GM12873 (cell line): ENCODE results near the gene CENPV.

Experiments
- TF ChIP-seq, protein P1 (sequence below): IDR thresholded peaks from 2 replicates; pipeline ENCODE4 v1.5.1; 2012; ENCODE audit warnings: low read depth, mild to moderate bottlenecking, moderate library complexity, low read length, control low read depth; ENCODE audit not compliant: insufficient read depth; ENCODE audit errors: missing control alignments

CENPV gene

DNA sequence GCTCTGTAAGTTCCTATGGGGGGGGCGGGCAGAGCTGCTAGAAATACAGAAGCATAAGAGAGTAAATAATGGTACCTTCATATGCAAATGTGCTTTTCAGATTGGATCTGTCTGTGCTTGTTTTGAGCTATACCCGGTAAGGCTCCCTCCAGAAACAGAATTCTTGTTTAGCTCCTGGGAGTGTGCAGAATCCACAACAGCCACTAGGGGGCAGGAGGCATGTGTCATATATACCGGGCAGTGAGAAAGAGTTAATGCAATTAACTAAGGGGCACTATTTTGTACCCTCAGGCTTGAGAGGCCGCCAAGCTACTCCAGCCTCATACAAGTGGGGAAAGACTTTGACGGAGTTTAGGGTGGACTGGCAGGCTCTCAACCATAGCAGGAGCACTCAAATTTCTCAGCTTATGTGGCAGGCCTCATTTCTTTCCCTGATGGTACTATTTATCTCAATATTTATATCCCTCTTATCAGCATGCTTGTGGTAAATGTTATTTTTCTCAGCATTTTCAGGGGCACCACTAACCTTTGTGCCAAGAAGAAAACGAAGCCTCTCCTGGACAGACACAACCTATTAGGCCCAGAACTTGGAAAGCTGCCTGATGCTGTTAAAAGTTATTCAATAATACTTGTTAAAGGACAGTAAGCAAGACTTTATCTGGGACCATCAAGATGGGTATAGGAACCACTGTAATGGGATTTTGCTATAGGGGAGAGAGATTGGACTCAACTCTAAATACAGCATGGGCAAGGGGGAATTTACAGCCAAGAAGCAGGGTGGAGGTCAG lies 10.7 kb upstream of the CENPV start:
- TF ChIP-seq, protein P1, sequence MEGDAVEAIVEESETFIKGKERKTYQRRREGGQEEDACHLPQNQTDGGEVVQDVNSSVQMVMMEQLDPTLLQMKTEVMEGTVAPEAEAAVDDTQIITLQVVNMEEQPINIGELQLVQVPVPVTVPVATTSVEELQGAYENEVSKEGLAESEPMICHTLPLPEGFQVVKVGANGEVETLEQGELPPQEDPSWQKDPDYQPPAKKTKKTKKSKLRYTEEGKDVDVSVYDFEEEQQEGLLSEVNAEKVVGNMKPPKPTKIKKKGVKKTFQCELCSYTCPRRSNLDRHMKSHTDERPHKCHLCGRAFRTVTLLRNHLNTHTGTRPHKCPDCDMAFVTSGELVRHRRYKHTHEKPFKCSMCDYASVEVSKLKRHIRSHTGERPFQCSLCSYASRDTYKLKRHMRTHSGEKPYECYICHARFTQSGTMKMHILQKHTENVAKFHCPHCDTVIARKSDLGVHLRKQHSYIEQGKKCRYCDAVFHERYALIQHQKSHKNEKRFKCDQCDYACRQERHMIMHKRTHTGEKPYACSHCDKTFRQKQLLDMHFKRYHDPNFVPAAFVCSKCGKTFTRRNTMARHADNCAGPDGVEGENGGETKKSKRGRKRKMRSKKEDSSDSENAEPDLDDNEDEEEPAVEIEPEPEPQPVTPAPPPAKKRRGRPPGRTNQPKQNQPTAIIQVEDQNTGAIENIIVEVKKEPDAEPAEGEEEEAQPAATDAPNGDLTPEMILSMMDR = peak; percentile 90

DNA sequence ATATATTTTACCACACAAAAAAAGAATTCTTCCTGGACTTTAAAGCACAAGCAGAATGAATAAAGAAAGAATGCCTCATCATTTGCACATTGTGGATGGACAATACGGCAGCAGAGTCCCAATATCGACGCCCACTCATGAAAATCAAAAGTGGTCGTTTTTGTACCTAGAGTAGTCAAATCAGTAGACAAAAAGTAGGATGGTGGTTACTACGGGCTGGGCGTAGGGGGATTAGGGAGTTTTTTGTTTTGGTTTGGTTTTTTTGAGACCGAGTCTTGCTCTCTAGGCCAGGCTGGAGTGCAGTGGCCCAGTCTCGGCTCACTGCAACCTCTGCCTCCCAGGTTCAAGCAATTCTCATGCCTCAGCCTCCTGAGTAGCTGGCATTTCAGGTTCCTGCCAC lies 8.6 kb upstream of the CENPV start:
- TF ChIP-seq, protein P1 = no peak

DNA sequence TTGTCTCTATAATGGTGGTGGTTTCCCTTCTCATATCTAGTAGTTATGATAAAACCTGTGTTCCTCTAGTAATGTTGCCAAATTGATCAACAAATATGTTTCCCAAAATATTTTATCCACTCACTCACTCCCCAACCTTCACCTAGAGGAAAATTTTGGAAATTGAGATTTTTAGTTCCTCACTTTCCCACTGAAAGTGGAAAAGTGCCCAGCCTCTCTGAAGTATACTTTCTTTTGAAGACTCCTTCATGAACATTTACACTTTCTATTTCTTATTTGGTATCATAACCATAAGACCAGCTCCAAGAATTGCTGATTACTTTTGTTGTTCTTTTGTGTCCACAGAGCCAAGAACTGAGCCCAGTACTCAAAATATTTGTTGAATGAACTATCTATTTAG lies 5.1 kb upstream of the CENPV start:
- TF ChIP-seq, protein P1 = no peak

DNA sequence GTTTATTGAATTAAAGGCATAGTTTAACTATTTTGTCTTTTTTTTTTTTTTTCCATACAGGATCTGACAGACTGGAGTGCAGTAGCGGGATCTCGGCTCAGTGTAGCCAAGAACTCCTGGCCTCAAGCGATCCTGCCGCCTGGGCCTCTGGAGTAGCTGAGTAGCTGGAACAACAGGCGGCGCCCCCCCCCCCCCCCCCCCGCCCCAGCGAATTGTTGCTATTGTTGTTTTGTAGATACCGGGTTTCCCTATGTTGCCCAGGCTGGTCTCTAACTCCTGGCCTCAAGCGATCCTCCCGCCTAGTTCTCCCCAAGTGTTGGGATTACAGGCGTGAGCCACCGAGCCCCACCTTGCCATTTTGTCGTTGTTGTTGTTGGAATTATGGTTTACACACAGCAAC lies 1.3 kb upstream of the CENPV start:
- TF ChIP-seq, protein P1 = no peak

DNA sequence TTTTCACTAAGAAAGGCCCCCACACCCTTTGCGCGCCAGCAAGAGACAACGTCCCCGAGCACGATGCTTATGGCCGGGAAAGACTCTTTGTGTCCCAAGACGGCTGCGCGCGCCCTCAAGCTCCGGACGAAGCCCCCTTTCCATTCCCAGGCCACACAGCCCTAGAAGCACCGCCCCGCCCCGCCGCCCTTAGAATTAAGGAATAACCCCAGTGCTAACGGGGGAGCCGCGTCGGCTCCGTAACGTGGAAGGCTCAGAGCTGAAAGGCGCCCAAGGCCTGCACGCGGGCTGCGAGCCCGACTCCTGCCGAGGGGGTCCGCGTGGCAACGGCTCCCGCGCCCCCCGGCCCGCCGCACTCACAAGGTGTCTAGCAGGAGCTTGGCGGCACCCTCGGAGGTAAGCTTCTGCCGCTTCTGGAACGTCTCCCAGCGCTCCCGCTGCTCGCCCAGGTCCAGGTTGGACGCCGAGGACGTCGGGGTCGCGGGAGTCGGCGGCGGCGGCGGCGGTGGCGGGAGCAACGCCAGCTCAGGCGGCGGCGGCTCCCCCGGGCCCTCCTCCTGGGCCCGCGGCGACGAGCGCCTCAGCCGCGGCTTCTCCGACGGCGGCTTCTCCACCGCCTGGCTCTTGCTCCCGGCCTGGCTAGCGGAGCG lies 477 bp downstream of the CENPV start:
- TF ChIP-seq, protein P1 = no peak

DNA sequence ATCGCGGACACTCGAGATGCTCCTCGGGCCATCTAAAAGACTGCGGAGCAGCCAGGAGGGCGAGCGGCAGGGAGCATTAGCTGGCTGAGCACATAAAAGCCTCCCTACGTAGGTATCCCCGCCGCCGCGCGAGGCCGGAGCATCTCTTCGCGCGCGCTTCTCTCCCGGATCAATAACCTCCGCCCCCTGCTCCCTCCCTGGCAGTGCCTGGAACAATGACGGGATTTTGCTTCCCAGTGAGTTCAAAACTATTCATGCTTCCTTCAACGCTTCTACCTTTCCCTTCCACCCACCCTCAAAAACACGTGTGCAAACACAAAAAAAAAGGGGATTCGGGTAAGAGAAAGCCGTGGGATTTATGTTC lies 984 bp downstream of the CENPV start:
- TF ChIP-seq, protein P1 = no peak

DNA sequence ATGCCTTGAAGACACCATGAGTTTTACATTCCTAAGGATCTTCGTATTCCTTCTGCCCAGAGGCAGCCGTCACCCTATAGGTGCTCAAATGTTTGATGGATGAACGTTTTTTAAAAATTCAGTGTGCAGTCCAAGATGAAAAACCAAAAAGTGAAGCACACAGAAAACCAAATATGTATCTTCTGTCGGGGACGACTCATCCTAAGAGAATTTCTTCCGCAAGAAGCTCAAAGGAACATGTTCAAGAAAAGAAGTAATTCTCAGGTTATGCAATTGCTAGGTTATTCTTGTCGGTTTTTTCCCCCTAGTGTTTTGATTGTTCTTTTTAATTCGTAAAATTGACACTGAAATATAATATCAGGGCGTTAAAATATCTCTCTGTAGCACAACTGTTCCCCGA lies 1.4 kb downstream of the CENPV start:
- TF ChIP-seq, protein P1 = no peak
